ENCODE results near the gene DENND2C. TPM values are rescaled to one million over a fixed set of nuclear protein-coding genes. Genes with fewer than 3 reads are reported as not detected.

Gene DENND2C
- total and polyA plus RNA-seq, 2 donors from 2014 or later, result 0.88 to 2.5 TPM

DNA sequence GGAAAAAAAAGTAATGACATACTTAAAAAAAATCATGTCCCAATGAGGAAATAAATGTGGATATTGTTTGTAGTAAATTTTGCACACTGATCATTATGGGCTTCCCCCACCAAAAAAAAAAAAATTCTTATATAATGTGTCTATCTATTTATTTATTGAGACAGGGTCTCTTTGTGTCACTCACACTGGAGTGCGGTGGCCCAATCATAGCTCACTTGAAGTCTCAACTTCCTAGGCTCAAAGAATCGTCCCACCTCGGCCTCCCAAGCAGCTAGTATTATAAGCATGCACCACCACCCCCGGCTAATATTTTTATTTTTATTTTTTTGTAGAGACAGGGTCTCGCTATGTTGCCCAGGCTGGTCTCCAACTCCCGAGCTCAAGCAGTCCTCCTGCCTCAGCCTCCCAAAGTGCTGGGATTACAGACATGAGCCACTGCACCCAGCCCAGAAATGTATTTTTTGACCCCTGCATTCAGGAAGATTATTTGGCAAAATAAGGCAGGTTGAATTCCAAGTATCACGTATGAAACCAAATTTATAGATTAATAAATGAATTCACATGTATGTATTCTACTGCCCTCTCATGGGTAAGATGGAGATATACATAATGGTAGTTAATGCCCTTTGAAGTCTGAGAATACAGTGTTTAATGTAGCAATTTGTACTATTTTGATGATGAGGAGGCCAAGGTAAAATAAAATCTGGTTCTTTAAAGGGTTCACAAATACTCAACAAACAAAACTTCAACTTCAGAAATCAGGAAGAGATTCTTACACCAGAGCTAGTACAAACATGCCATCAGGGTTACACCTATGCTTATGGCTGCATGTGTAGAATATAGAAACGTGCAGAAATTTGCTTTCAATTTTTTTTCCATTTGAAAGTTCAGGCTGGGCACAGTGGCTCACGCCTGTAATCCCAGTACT is 1.4 kb upstream of the DENND2C start:
- TF ChIP-seq, protein P1, sequence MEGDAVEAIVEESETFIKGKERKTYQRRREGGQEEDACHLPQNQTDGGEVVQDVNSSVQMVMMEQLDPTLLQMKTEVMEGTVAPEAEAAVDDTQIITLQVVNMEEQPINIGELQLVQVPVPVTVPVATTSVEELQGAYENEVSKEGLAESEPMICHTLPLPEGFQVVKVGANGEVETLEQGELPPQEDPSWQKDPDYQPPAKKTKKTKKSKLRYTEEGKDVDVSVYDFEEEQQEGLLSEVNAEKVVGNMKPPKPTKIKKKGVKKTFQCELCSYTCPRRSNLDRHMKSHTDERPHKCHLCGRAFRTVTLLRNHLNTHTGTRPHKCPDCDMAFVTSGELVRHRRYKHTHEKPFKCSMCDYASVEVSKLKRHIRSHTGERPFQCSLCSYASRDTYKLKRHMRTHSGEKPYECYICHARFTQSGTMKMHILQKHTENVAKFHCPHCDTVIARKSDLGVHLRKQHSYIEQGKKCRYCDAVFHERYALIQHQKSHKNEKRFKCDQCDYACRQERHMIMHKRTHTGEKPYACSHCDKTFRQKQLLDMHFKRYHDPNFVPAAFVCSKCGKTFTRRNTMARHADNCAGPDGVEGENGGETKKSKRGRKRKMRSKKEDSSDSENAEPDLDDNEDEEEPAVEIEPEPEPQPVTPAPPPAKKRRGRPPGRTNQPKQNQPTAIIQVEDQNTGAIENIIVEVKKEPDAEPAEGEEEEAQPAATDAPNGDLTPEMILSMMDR (IDR thresholded peaks at IDR 0.05; ENCODE audit: borderline replicate concordance, extremely low read depth, insufficient read depth), result no peak
- no peak overlapping the region for H3K9ac ChIP-seq (ENCODE audit: low read length in 3 of 3)
- intact Hi-C loops (cut with DNase I), result no loop called here
- DNase-seq (peak in 2 of 5 donors; percentile 5 to 9), FAIRE-seq (no peak)
- no peaks in the 10 kb centered on the region for H3K27me3 ChIP-seq (ENCODE audit: control insufficient read depth, insufficient read depth, low read length)
- H3K4me1 ChIP-seq (ENCODE audit: control insufficient read depth in 2 of 3, insufficient read depth in 2 of 3, low read depth in 1 of 3, low read length in 3 of 3), result peaks cover 0 to 4% (median 0%) of the 10 kb centered on the region in 3 donors
- H3K4me3 ChIP-seq (ENCODE audit: low read length in 3 of 3), result no peak overlapping the region
- H3K9me3 ChIP-seq (ENCODE audit: control insufficient read depth in 2 of 3, insufficient read depth in 1 of 3, low read length in 3 of 3), result no peaks in the 10 kb centered on the region
- no peaks in the 10 kb centered on the region for H3K36me3 ChIP-seq (ENCODE audit: control insufficient read depth in 2 of 3, insufficient read depth in 3 of 3, low read length in 3 of 3)
- H3K27ac ChIP-seq (ENCODE audit: low read depth in 2 of 2, low read length in 2 of 2), result no peak overlapping the region

DNA sequence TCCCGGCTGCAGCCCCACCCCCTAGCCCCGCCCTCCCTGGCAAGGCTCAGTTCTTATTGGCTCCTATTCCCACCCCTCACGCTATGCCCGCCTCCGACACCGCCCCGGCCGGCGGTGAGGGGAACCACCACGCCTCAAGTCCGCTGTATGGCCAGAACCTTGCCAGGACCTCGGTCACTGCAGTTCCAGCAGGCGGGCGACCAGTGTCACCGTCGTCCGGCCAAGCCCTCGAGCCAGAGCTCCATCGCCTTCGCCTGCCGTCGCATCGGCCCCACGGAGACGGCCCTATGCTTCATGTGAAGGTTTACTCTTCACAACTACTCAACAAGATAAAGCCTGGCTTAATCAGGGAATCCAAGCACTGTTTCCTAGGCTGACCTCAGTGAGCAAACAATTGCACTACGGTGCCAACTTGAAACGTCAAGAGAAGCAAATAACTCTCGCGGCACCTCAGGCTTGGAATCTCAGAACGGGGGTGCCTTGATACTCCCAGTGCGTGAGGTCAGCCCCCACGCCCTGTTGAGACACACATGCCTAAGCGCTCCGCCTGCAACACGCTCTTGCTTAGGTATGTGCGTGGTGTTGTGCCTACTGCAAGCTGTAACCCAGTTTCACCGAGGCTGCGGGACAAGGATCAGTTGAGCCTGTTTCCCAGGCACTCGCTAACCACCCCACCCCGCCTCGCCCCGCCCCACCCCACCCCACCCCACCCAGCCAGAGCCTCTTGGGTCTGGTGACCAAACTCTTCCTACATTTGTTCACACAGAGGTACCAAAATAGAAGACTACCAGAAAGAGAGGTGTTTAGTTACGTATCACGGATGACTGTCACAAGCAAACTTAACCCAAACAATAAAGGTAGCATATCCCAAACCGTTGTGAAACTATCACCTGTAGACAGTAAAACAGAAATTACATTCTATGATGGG is 498 bp upstream of the DENND2C start:
- DNase-seq (peak; percentile 92 to 97 (median 94)), FAIRE-seq (no peak)
- Histone ChIP-seq H3K27ac (ENCODE audit: low read depth in 2 of 2, low read length in 2 of 2) (peak overlapping the region; percentile 0 to 14), H3K4me3 (ENCODE audit: low read length in 3 of 3) (peak overlapping the region; percentile 74 to 82 (median 75)), H3K36me3 (ENCODE audit: control insufficient read depth in 2 of 3, insufficient read depth in 3 of 3, low read length in 3 of 3) (no peaks in the 10 kb centered on the region), H3K9ac (ENCODE audit: low read length in 3 of 3) (peak overlapping the region; percentile 60 to 85 (median 83)), H3K9me3 (ENCODE audit: control insufficient read depth in 2 of 3, insufficient read depth in 1 of 3, low read length in 3 of 3) (no peaks in the 10 kb centered on the region), H3K4me1 (ENCODE audit: control insufficient read depth in 2 of 3, insufficient read depth in 2 of 3, low read depth in 1 of 3, low read length in 3 of 3) (peaks cover 0 to 4% (median 0%) of the 10 kb centered on the region in 3 donors), H3K27me3 (ENCODE audit: control insufficient read depth, insufficient read depth, low read length) (no peaks in the 10 kb centered on the region)
- TF ChIP-seq, protein P1 (IDR thresholded peaks at IDR 0.05; ENCODE audit: borderline replicate concordance, extremely low read depth, insufficient read depth), result no peak
- intact Hi-C loops (cut with DNase I), result no loop called here

DNA sequence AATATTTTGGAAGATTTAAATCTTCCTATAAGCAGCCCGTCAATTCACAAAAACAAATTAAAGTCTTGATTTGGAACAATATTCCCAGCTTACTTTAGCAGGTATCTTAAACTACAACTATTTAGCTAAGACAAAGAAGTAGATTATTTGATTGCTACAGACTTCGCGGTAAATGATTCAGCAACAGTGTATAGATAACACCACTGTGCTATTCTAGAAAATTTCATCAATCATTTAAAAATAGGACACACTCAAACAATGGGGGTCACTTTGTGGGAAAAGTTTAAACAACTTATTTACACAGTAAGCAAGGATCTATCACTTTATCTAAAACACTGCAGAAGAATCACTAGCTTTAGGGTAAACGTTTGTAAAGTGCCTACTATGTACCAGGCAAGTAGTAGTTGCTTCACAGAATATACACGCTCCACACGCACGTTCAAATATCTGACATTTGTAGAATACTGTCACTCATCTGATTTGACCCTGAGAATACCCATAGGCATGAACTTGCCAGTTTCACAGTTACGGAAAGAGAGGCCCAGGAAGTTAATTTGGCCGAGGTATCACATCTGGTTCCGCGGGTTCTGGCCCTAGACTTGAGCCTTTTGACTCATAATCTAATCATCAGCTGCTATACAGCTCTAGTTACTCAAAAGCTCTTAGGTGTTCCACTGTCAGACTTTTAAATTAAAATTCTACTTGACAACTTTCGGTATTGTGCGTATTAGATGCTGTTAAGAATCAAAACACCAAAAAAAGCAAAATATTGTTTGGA is 876 bp downstream of the DENND2C start:
- TF ChIP-seq, protein P1 (IDR thresholded peaks at IDR 0.05; ENCODE audit: borderline replicate concordance, extremely low read depth, insufficient read depth), result no peak
- Histone ChIP-seq H3K27ac (ENCODE audit: low read depth in 2 of 2, low read length in 2 of 2) (peak overlapping the region in 1 of 2 donors; percentile 65), H3K27me3 (ENCODE audit: control insufficient read depth, insufficient read depth, low read length) (no peaks in the 10 kb centered on the region), H3K36me3 (ENCODE audit: control insufficient read depth in 2 of 3, insufficient read depth in 3 of 3, low read length in 3 of 3) (no peaks in the 10 kb centered on the region), H3K9me3 (ENCODE audit: control insufficient read depth in 2 of 3, insufficient read depth in 1 of 3, low read length in 3 of 3) (no peaks in the 10 kb centered on the region), H3K4me1 (ENCODE audit: control insufficient read depth in 2 of 3, insufficient read depth in 2 of 3, low read depth in 1 of 3, low read length in 3 of 3) (peaks cover 0 to 4% (median 0%) of the 10 kb centered on the region in 3 donors), H3K4me3 (ENCODE audit: low read length in 3 of 3) (peak overlapping the region; percentile 74 to 82 (median 75)), H3K9ac (ENCODE audit: low read length in 3 of 3) (peak overlapping the region; percentile 26 to 83 (median 37))
- FAIRE-seq (no peak), DNase-seq (peak in 1 of 5 donors; percentile 16)
- intact Hi-C loops (cut with DNase I), result no loop called here
